CD14-positive monocyte (primary cell): ENCODE results near the gene NQO1. TPM values are rescaled to one million over a fixed set of nuclear protein-coding genes. Genes with fewer than 3 reads are reported as not detected.
A peak's percentile ranks its signal among the peaks of the same experiment; 100 is the strongest.

Experiments
- DNase-seq, 3 donors: peaks; one replicate each; pipeline ENCODE4 v3.0.0-alpha.2; 2011 to 2022
- H2AFZ ChIP-seq: 2 replicates; pipeline ENCODE4 v1.6.0; 2012; ENCODE audit warnings: mild to moderate bottlenecking, low read depth, low read length, inconsistent platforms; ENCODE audit not compliant: insufficient read depth, poor library complexity, severe bottlenecking
- H3K27ac ChIP-seq, 2 donors: 1 replicate in 1 of 2; 2 replicates in 1 of 2; pipeline ENCODE4 v1.5.1; 2012 to 2013; ENCODE audit warnings: low read length in 2 of 2, control low read depth in 1 of 2, inconsistent platforms in 1 of 2, low read depth in 1 of 2, mild to moderate bottlenecking in 1 of 2
- H3K27me3 ChIP-seq, 2 donors: one replicate each; pipeline versions ENCODE4 v1.6.0 to v1.6.1; 2011 to 2013; ENCODE audit warnings: low read length in 2 of 2; ENCODE audit not compliant: control insufficient read depth in 2 of 2, insufficient read depth in 2 of 2
- H3K36me3 ChIP-seq, 2 donors: replicated peaks in 1 of 2; 1 replicate in 1 of 2; 2 replicates in 1 of 2; pipeline versions ENCODE4 v1.5.1 to v1.6.1; 2012 to 2013; ENCODE audit warnings: low read length in 2 of 2, control low read depth in 1 of 2, inconsistent platforms in 1 of 2, mild to moderate bottlenecking in 1 of 2; ENCODE audit not compliant: insufficient read depth in 2 of 2, control insufficient read depth in 1 of 2
- H3K4me1 ChIP-seq, 2 donors: 1 replicate in 1 of 2; 2 replicates in 1 of 2; pipeline versions ENCODE4 v1.5.1 to v1.6.1; 2012 to 2013; ENCODE audit warnings: low read length in 2 of 2, control low read depth in 1 of 2, inconsistent platforms in 1 of 2, mild to moderate bottlenecking in 1 of 2, moderate library complexity in 1 of 2; ENCODE audit not compliant: insufficient read depth in 2 of 2, control insufficient read depth in 1 of 2
- H3K4me2 ChIP-seq: replicated peaks from 2 replicates; pipeline ENCODE3; 2012; ENCODE audit warnings: low read length, moderate library complexity, mild to moderate bottlenecking; ENCODE audit not compliant: poor library complexity, severe bottlenecking; ENCODE audit errors: extremely low read depth
- H3K4me3 ChIP-seq, 3 experiments: fragments of 200-600 bp in 1 of 3; sonication (generic) in 1 of 3; replicated peaks in 1 of 3; 1 replicate in 2 of 3; 2 replicates in 1 of 3; pipeline ENCODE4 v1.5.1; 2011 to 2013; ENCODE audit warnings: low read length in 3 of 3, mild to moderate bottlenecking in 3 of 3, control low read depth in 2 of 3, low read depth in 2 of 3, inconsistent platforms in 1 of 3, moderate library complexity in 1 of 3
- H3K79me2 ChIP-seq: 2 replicates; pipeline ENCODE4 v1.6.0; 2012; ENCODE audit warnings: mild to moderate bottlenecking, control low read depth, inconsistent platforms, low read length, moderate library complexity; ENCODE audit not compliant: insufficient read depth
- H3K9ac ChIP-seq: 2 replicates; pipeline ENCODE4 v1.6.0; 2017; ENCODE audit warnings: low read length, mild to moderate bottlenecking; ENCODE audit not compliant: insufficient read depth, poor library complexity, severe bottlenecking
- H3K9me3 ChIP-seq, 2 donors: replicated peaks in 1 of 2; 1 replicate in 1 of 2; 2 replicates in 1 of 2; pipeline versions ENCODE4 v1.5.1 to v1.6.1; 2012 to 2013; ENCODE audit warnings: low read length in 2 of 2, control low read depth in 1 of 2; ENCODE audit not compliant: control insufficient read depth in 1 of 2, insufficient read depth in 1 of 2
- H4K20me1 ChIP-seq: 2 replicates; pipeline ENCODE4 v1.6.0; 2012; ENCODE audit warnings: mild to moderate bottlenecking, low read length, control low read depth, moderate library complexity; ENCODE audit not compliant: insufficient read depth
- H3K27ac Mint-ChIP-seq, 7 donors: one replicate each; pipeline ENCODE4 v1.8.0; 2020; ENCODE audit warnings: mild to moderate bottlenecking in 7 of 7, mixed read lengths in 7 of 7, moderate library complexity in 6 of 7, inconsistent platforms in 2 of 7
- H3K27me3 Mint-ChIP-seq, 3 donors: one replicate each; pipeline ENCODE4 v1.8.0; 2021 to 2022; ENCODE audit warnings: low read depth in 3 of 3, mild to moderate bottlenecking in 3 of 3, mixed read lengths in 3 of 3, moderate library complexity in 3 of 3, inconsistent platforms in 1 of 3
- H3K36me3 Mint-ChIP-seq, 2 donors: one replicate each; pipeline ENCODE4 v1.8.0; 2020; ENCODE audit warnings: mixed read lengths in 2 of 2, inconsistent platforms in 1 of 2, mild to moderate bottlenecking in 1 of 2
- H3K4me1 Mint-ChIP-seq: one replicate; pipeline ENCODE4 v1.8.0; 2020; ENCODE audit warnings: mild to moderate bottlenecking, mixed read lengths
- H3K4me3 Mint-ChIP-seq, 2 donors: one replicate each; pipeline ENCODE4 v1.8.0; 2020; ENCODE audit warnings: mild to moderate bottlenecking in 2 of 2, mixed read lengths in 2 of 2, moderate library complexity in 1 of 2
- H3K9me3 Mint-ChIP-seq, 7 donors: one replicate each; pipeline ENCODE4 v1.8.0; 2020 to 2022; ENCODE audit warnings: mixed read lengths in 7 of 7, mild to moderate bottlenecking in 6 of 7, moderate library complexity in 6 of 7, inconsistent platforms in 2 of 7
- CTCF ChIP-seq: fragments of 200-600 bp; IDR thresholded peaks from one replicate; pipeline ENCODE4 v1.8.0; 2022; ENCODE audit warnings: antibody characterized with exemption, mild to moderate bottlenecking
- WGBS: methylation state at CpG from one replicate; pipeline ENCODE4 v1.1.5; 2013; ENCODE audit warnings: missing lambda C conversion rate; ENCODE audit not compliant: insufficient coverage; 5-methylcytosine and 5-hydroxymethylcytosine counted together
- intact Hi-C, 2 donors: fragments of 100-400 bp; cut with micrococcal nuclease; formaldehyde crosslinking; loops; one replicate each; pipeline versions ENCODE4 v1.15.0 to v1.15.1; 2023
- polyA plus RNA-seq, 3 donors: library from polyadenylated mRNA; depleted of rRNA in 1 of 3; unstranded in 2 of 3; stranded (reverse) in 1 of 3; fragments of 300-500 nt in 2 of 3; fragments of >200 nt in 1 of 3; fragmentation: Illumina TruSeq in 2 of 3; gene quantifications; 1 replicate in 2 of 3; 2 replicates in 1 of 3; pipeline ENCODE4 v1.2.3, GENCODE V29; 2012 to 2021

The NQO1 gene
- polyA plus RNA-seq, 3 donors: 0.51 to 3.9 (median 3.0) TPM

DNA sequence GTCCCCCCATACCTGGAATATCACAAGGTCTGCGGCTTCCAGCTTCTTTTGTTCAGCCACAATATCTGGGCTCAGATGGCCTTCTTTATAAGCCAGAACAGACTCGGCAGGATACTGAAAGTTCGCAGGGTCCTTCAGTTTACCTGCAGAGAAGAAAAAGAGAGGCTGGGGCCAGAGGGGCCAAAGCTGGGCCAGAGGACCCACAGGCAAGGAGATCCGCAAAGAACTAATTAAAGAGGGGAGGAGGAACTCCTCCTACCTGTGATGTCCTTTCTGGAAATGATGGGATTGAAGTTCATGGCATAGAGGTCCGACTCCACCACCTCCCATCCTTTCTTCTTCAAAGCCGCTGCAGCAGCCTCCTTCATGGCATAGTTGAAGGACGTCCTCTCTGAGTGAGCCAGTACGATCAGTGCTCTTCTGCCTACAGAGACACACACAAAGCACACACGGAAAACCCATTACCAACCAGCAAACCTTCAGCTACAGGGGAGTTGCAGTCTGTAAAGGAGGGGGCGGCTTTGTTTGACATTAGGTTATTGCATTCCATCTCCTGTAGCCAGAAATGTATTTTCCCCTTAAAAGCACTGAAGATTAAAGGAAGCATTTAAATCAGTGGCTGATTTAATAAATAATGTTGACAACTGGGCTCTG lies 8.1 kb downstream of the NQO1 start:
- Histone ChIP-seq H2AFZ (no peak overlapping the region), H3K4me3 (no peak overlapping the region), H3K9me3 (no peaks in the 10 kb centered on the region), H3K4me2 (no peak overlapping the region), H3K27ac (no peak overlapping the region), H3K4me1 (no peaks in the 10 kb centered on the region), H3K27me3 (no peaks in the 10 kb centered on the region), H4K20me1 (no peaks in the 10 kb centered on the region), H3K36me3 (no peaks in the 10 kb centered on the region), H3K9ac (no peak overlapping the region), H3K79me2 (no peaks in the 10 kb centered on the region)
- Mint-ChIP-seq H3K27ac (peak overlapping the region in 1 of 7 donors; percentile 41), H3K36me3 (peaks cover 0 to 6% of the 10 kb centered on the region in 2 donors), H3K4me1 (no peaks in the 10 kb centered on the region), H3K9me3 (no peaks in the 10 kb centered on the region), H3K27me3 (peaks cover 0 to 2% (median 2%) of the 10 kb centered on the region in 3 donors), H3K4me3 (no peak overlapping the region)
- DNase-seq: no peak
- TF ChIP-seq CTCF: no peak
- WGBS: 100% methylated on average over 2 of the region's 10 CpGs
- intact Hi-C loops: no loop called here

- Histone ChIP-seq H3K9me3 (no peaks in the 10 kb centered on the region), H3K4me3 (no peak overlapping the region), H3K4me1 (no peaks in the 10 kb centered on the region), H3K27me3 (no peaks in the 10 kb centered on the region), H3K4me2 (no peak overlapping the region), H2AFZ (no peak overlapping the region), H4K20me1 (no peaks in the 10 kb centered on the region), H3K36me3 (peaks cover 0 to 5% of the 10 kb centered on the region in 2 donors), H3K79me2 (no peaks in the 10 kb centered on the region), H3K27ac (no peak overlapping the region), H3K9ac (no peak overlapping the region)
- Mint-ChIP-seq H3K36me3 (peaks cover 4 to 11% of the 10 kb centered on the region in 2 donors), H3K4me3 (no peak overlapping the region), H3K4me1 (no peaks in the 10 kb centered on the region), H3K9me3 (no peaks in the 10 kb centered on the region), H3K27ac (peak overlapping the region in 1 of 7 donors; percentile 30), H3K27me3 (peaks cover 0 to 2% (median 0%) of the 10 kb centered on the region in 3 donors)
- WGBS: 91% methylated on average over 5 of the region's 6 CpGs
- DNase-seq: no peak
- no peak for TF ChIP-seq CTCF
- intact Hi-C loops: no loop called here
Observed at GRCh38 chr16:69717066-69717465, 9.3 kb downstream of the NQO1 start.
